Skeletal muscle satellite cell (primary cell): ENCODE results near the gene ZNF341.
"Not testable (repeated sequence)": the region's sequence is repeated elsewhere in the genome, so short reads cannot be mapped to it uniquely, and the experiment has no call there.

Experiments
- H3K27me3 ChIP-seq: 2 replicates; pipeline ENCODE4 v1.7.0; 2013; ENCODE audit warnings: low read length; ENCODE audit not compliant: control insufficient read depth, insufficient read depth
- H3K36me3 ChIP-seq: 2 replicates; pipeline ENCODE4 v1.7.0; 2013; ENCODE audit warnings: mild to moderate bottlenecking, control low read depth, low read length; ENCODE audit not compliant: insufficient read depth
- H3K4me1 ChIP-seq: 2 replicates; pipeline ENCODE4 v1.7.0; 2013; ENCODE audit warnings: low read length; ENCODE audit not compliant: control insufficient read depth, insufficient read depth
- H3K4me2 ChIP-seq: 2 replicates; pipeline ENCODE4 v1.7.0; 2013; ENCODE audit warnings: mild to moderate bottlenecking, low read length
- H3K4me3 ChIP-seq: 2 replicates; pipeline ENCODE4 v1.7.0; 2013; ENCODE audit warnings: low read length
- H3K9ac ChIP-seq: 2 replicates; pipeline ENCODE4 v1.7.0; 2013; ENCODE audit warnings: mild to moderate bottlenecking, low read depth, low read length, moderate library complexity
- H3K9me3 ChIP-seq: replicated peaks from 2 replicates; pipeline ENCODE4 v1.7.0; 2013; ENCODE audit warnings: mild to moderate bottlenecking, control low read depth, low read length

Gene ZNF341

DNA sequence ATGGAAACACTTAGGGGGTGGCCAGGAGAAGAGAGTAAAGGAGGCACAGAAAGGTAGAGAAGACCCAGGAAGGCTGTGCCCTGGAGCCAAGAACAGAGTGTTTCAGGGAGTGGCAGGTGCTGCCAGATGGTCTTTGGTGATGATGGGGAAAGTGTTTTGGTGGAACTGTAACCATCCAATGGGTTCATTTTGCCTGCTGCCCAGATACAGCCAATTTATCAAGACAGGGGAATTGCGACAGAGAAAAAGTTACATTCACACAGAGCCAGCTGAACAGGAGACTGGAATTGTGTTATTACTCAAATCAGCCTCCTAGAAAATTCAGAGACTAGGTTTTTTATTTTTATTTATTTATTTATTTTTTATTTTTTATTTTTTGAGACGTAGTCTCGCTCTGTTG, 5.2 kb downstream of the ZNF341 start:
- no peaks in the 10 kb centered on the region for H3K36me3 ChIP-seq
- peaks cover 24% of the 10 kb centered on the region for H3K4me1 ChIP-seq
- H3K9ac ChIP-seq, result no peak overlapping the region
- H3K27me3 ChIP-seq, result no peaks in the 10 kb centered on the region
- no peaks in the 10 kb centered on the region for H3K9me3 ChIP-seq
- no peak overlapping the region for H3K4me3 ChIP-seq
- no peak overlapping the region for H3K4me2 ChIP-seq

DNA sequence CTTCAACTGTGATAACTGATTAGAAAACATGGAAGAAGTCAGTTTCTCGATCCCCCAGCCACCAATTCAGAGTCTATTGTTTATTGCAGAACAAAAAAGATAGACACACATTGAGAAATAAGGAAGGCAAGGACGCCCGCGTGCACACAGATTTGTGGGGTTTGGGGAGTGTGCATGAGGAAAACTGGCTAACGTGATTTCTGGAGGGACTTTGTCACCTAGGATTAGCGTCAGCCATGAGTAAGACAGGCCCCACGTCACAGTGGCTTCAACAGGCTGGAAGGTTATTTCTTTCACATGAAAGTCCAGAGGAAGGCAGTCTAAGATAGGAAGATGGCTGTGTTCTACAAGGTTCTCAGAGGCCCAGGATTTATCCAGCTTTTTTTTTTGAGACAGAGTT, 7.7 kb downstream of the ZNF341 start:
- H3K36me3 ChIP-seq, result no peaks in the 10 kb centered on the region
- H3K27me3 ChIP-seq, result no peaks in the 10 kb centered on the region
- H3K4me1 ChIP-seq, result peaks cover under 1% of the 10 kb centered on the region
- no peaks in the 10 kb centered on the region for H3K9me3 ChIP-seq
- H3K4me2 ChIP-seq, result no peak overlapping the region
- H3K9ac ChIP-seq, result no peak overlapping the region
- H3K4me3 ChIP-seq, result no peak overlapping the region

GRCh38 chr20:33740189-33740588, 8.4 kb downstream of the ZNF341 start:
- Histone ChIP-seq H3K4me1 (no peaks in the 10 kb centered on the region), H3K9ac (no peak overlapping the region)

DNA sequence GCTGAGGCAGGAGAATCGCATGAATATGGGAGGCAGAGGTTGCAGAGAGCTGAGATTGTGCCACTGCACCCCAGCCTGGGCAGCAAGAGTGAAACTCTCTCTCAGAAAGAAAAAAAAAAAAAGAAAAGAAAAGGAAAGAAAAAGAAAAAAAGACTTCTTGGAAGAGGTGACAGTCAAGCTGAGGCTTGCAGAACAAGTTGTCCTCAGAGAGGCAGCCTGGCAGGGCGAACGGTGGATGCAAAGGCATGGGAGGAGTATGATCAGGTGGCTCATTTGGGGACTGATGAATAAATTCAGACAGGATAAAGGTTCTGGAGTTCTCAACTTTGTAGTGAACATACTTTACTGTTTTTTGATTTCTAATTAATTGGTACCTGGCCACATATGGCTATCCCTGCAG, 12.4 kb downstream of the ZNF341 start:
- no peak overlapping the region for H3K4me2 ChIP-seq
- H3K4me1 ChIP-seq, result no peaks in the 10 kb centered on the region
- no peak overlapping the region for H3K4me3 ChIP-seq
- H3K9ac ChIP-seq, result no peak overlapping the region
- H3K27me3 ChIP-seq, result no peaks in the 10 kb centered on the region
- no peaks in the 10 kb centered on the region for H3K9me3 ChIP-seq
- H3K36me3 ChIP-seq, result peaks cover 4% of the 10 kb centered on the region

More at GRCh38 chr20:33740189-33740588, 8.4 kb downstream of the ZNF341 start:
- H3K4me2 ChIP-seq, result no peak overlapping the region
- H3K36me3 ChIP-seq, result no peaks in the 10 kb centered on the region
- H3K27me3 ChIP-seq, result no peaks in the 10 kb centered on the region
- no peak overlapping the region for H3K4me3 ChIP-seq
- H3K9me3 ChIP-seq, result no peaks in the 10 kb centered on the region

DNA sequence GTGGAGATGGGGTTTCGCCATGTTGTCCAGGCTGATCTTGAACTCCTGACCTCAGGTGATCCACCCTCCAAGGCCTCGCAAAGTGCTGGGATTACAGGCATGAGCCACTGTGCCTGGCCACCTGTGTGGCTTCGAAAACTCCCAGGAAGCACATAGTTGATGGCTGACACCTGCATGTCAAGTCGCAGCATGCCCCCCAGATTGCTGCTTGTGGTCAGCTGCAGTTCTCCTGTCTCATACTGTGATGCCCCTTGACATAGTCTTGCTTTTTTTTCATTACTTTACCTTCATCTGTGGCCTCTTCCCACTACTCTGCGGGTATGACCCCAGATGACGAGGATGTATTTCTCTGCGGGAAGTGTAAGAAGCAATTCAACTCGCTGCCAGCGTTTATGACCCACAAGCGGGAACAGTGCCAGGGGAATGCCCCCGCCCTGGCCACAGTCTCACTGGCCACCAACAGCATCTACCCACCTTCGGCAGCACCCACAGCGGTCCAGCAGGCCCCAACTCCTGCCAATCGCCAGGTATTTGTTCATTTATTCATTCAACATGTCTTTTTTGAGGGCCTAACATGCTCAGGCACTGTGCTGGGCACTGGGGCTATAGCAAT, 13.1 kb downstream of the ZNF341 start:
- Histone ChIP-seq H3K36me3 (peaks cover 4% of the 10 kb centered on the region), H3K9ac (no peak overlapping the region), H3K4me2 (no peak overlapping the region), H3K27me3 (no peaks in the 10 kb centered on the region), H3K4me1 (no peaks in the 10 kb centered on the region), H3K9me3 (no peaks in the 10 kb centered on the region), H3K4me3 (no peak overlapping the region)

DNA sequence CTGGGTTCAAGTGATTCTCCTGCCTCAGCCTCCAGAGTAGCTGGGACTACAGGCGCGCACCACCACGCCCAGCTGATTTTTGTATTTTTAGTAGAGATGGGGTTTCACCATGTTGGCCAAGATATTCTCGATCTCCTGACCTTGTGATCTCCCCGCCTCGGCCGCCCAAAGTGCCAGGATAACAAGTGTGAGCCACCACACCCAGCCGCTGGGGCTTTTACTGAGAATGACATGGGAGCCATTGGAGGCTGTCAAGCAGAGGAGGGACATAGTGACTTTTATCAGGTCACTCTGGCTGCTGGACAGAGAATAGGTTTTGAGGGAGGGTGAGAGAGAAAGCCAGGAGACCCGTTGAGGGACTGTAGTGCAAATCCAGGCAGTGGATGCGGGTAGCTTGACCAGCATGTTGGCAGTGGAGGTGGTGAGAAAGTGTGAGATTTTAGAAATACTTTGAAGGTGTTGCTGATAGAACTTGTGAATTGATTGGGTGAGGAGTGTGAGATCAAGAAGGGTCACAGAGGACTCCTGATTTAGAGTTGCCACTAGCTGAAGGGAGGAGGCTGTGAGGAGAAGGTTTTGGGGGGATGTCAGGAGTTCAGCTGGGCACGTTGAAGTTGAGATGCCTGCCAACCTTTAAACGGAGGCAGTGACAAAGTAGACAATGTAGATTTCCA, 14.7 kb downstream of the ZNF341 start:
- no peak overlapping the region for H3K4me3 ChIP-seq
- H3K4me1 ChIP-seq, result no peaks in the 10 kb centered on the region
- H3K4me2 ChIP-seq, result no peak overlapping the region
- no peaks in the 10 kb centered on the region for H3K9me3 ChIP-seq
- peaks cover 7% of the 10 kb centered on the region for H3K36me3 ChIP-seq
- H3K9ac ChIP-seq, result no peak overlapping the region
- no peaks in the 10 kb centered on the region for H3K27me3 ChIP-seq

GRCh38 chr20:33751775-33752174, 20.0 kb downstream of the ZNF341 start:
- Histone ChIP-seq H3K9ac (no peak overlapping the region), H3K4me1 (no peaks in the 10 kb centered on the region), H3K4me2 (no peak overlapping the region), H3K27me3 (no peaks in the 10 kb centered on the region), H3K36me3 (peaks cover 22% of the 10 kb centered on the region), H3K4me3 (no peak overlapping the region), H3K9me3 (peaks cover 5% of the 10 kb centered on the region)

- no peaks in the 10 kb centered on the region for H3K4me1 ChIP-seq
- no peak overlapping the region for H3K4me2 ChIP-seq
- H3K9ac ChIP-seq, result no peak overlapping the region
- no peak overlapping the region for H3K4me3 ChIP-seq
- peaks cover 5% of the 10 kb centered on the region for H3K9me3 ChIP-seq
- no peaks in the 10 kb centered on the region for H3K27me3 ChIP-seq
- H3K36me3 ChIP-seq, result peaks cover 31% of the 10 kb centered on the region
These were observed 21.3 kb downstream of the ZNF341 start for GRCh38 chr20:33753143-33753542.

DNA sequence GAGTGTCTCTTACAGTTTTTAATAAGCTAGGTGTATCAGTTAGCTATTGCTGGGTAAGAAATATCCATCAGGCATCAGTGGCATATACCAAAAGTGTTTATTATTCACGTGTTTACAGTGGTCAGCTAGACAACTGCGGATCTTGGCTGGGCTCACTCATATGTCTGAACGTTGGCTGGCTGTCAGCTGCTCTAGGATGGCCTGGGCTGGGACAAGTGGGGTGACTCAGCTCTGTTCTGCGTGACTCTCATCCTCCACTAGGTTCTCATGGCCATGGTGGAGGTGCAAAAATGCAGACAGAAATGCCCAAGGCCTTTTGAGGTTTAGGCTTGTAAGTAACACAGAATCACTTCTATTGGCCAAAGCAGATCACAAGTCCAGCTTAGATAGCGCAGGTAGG, 22.0 kb downstream of the ZNF341 start:
- Histone ChIP-seq H3K27me3 (no peaks in the 10 kb centered on the region), H3K9ac (no peak overlapping the region), H3K4me2 (no peak overlapping the region), H3K4me1 (no peaks in the 10 kb centered on the region), H3K36me3 (peaks cover 29% of the 10 kb centered on the region), H3K9me3 (peaks cover 5% of the 10 kb centered on the region), H3K4me3 (no peak overlapping the region)

- H3K4me2 ChIP-seq, H3K4me3 ChIP-seq, H3K27me3 ChIP-seq, H3K9me3 ChIP-seq, H3K9ac ChIP-seq, H3K4me1 ChIP-seq: not testable (repeated sequence)
- H3K36me3 ChIP-seq, result peaks cover 28% of the 10 kb centered on the region
These were observed 24.2 kb downstream of the ZNF341 start for GRCh38 chr20:33755936-33756490.

GRCh38 chr20:33757046-33757445, 25.2 kb downstream of the ZNF341 start:
- Histone ChIP-seq H3K36me3 (peaks cover 24% of the 10 kb centered on the region), H3K9ac (no peak overlapping the region), H3K4me2 (no peak overlapping the region), H3K4me3 (no peak overlapping the region), H3K27me3 (no peaks in the 10 kb centered on the region), H3K4me1 (no peaks in the 10 kb centered on the region), H3K9me3 (peaks cover 5% of the 10 kb centered on the region)

GRCh38 chr20:33757458-33757857, 25.7 kb downstream of the ZNF341 start:
- no peak overlapping the region for H3K9ac ChIP-seq
- no peaks in the 10 kb centered on the region for H3K27me3 ChIP-seq

More at GRCh38 chr20:33757458-33757857, 25.7 kb downstream of the ZNF341 start:
- H3K36me3 ChIP-seq, result peaks cover 24% of the 10 kb centered on the region
- H3K4me2 ChIP-seq, result no peak overlapping the region
- H3K4me3 ChIP-seq, result no peak overlapping the region
- H3K9me3 ChIP-seq, result peaks cover 5% of the 10 kb centered on the region
- H3K4me1 ChIP-seq, result no peaks in the 10 kb centered on the region
